Smooth muscle cell of the pulmonary artery (primary cell): ENCODE data around the gene CLEC3A. TPM values are rescaled to one million over a fixed set of nuclear protein-coding genes. Genes with fewer than 3 reads are reported as not detected.

Source experiments
- total RNA-seq: library from RNA; depleted of rRNA; stranded (reverse); fragments of >200 nt; gene quantifications from 2 replicates; pipeline ENCODE4 v1.2.3, GENCODE V29; 2014

The CLEC3A gene
- total RNA-seq = not detected in 2 replicates

GRCh38 chr16:78022347-78023060, at the start of gene CLEC3A:
CLEC3A (plus strand) TSS chr16:78022548; CDS start chr16:78022627, 79 bp downstream.

Other genes starting within 250 kb of the CLEC3A start
- 0.13 and 0.17 TPM in 2 replicates for gene VAT1L, start 234.0 kb upstream of the CLEC3A start, total RNA-seq
- gene WWOX, start 77.1 kb downstream of the CLEC3A start, total RNA-seq = 11.2 and 17.7 TPM in 2 replicates